ENCODE data around the gene NUSAP1. TPM values are rescaled to one million over a fixed set of nuclear protein-coding genes. Genes with fewer than 3 reads are reported as not detected.
"Not testable (repeated sequence)": the region's sequence is repeated elsewhere in the genome, so short reads cannot be mapped to it uniquely, and the experiment has no call there.

Gene NUSAP1
- total RNA-seq, 1 experiment from 2014 or later: 115 TPM

DNA sequence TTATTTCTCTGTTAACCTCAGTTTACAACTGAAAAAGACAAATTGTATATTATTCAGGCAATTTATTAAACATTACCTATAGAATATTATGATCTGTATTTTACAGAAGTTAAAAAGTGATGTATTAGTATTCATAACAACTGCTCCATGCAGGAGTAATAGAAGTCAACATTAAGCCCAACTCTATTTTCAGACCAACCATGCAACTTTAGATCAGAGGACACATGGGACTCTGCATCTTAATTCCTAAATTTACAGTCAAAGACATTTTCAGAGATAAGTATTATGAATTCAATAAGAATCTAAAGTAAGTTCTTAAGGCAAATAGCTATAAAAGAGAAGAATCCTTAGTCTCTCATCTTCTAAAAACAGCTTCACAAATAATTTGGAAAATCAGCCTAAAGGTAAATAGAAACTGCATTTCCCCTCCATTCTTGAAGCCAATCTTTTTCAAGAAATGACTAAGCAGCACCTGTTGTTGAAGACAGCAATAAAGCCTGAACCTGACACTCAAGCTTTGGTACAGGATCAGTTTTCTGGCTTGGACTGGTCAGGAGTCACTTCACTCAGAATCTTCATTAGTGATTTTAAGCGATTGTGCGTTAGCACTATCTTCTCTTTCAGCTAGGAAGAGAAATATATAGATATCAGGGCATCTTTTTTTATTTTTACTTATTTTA is 23.3 kb upstream of the NUSAP1 start:
- no peak for DNase-seq
- no peak overlapping the region for H3K4me3 ChIP-seq (ENCODE audit: low read length)
- H2AFZ ChIP-seq (ENCODE audit: low read length): no peak overlapping the region
- no peak overlapping the region for H3K9ac ChIP-seq (ENCODE audit: low read length)
- H4K20me1 ChIP-seq (ENCODE audit: insufficient read depth, low read depth, low read length): no peaks in the 10 kb centered on the region
- H3K4me1 ChIP-seq (ENCODE audit: low read length): peaks cover 4% of the 10 kb centered on the region; the same call in 1 of the 2 replicates
- H3K9me2 ChIP-seq (replicated peaks; ENCODE audit: insufficient read depth, low read length): no peaks in the 10 kb centered on the region
- H3K4me2 ChIP-seq (ENCODE audit: low read depth, low read length, poor library complexity, severe bottlenecking): no peak overlapping the region
- peaks cover 6% of the 10 kb centered on the region; the same call in 1 of the 2 replicates for H3K79me2 ChIP-seq (ENCODE audit: low read length)
- H3K36me3 ChIP-seq (ENCODE audit: insufficient read depth, low read length): peaks cover 8% of the 10 kb centered on the region; the same call in 1 of the 2 replicates
- H3K9me3 ChIP-seq (ENCODE audit: low read length): no peaks in the 10 kb centered on the region
- no peak overlapping the region for H3K27ac ChIP-seq (ENCODE audit: low read length)
- no peaks in the 10 kb centered on the region for H3K27me3 ChIP-seq (ENCODE audit: low read length)

DNA sequence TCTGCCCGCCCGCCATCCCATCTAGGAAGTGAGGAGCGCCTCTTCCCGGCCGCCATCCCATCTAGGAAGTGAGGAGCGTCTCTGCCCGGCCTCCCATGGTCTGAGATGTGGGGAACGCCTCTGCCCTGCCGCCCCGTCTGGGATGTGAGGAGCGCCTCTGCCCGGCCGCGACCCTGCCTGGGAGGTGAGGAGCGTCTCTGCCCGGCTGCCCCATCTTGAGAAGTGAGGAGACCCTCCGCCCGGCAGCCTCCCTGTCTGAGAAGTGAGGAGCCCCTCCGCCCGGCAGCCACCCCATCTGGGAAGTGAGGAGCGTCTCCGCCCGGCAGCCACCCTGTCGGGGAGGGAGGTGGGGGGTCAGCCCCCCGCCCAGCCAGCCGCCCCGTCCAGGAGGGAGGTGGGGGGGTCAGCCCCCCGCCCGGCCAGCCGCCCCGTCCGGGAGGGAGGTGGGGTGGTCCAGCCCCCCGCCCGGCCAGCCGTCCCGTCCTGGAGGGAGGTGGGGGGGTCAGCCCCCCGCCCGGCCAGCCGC is 11.8 kb upstream of the NUSAP1 start:
- not testable (repeated sequence) for H3K4me1 ChIP-seq (ENCODE audit: low read length); H4K20me1 ChIP-seq (ENCODE audit: insufficient read depth, low read depth, low read length); H3K4me3 ChIP-seq (ENCODE audit: low read length); H3K9ac ChIP-seq (ENCODE audit: low read length); H3K9me3 ChIP-seq (ENCODE audit: low read length); H3K27ac ChIP-seq (ENCODE audit: low read length); H3K79me2 ChIP-seq (ENCODE audit: low read length); H3K4me2 ChIP-seq (ENCODE audit: low read depth, low read length, poor library complexity, severe bottlenecking); H3K27me3 ChIP-seq (ENCODE audit: low read length); H2AFZ ChIP-seq (ENCODE audit: low read length); H3K36me3 ChIP-seq (ENCODE audit: insufficient read depth, low read length); DNase-seq; H3K9me2 ChIP-seq (replicated peaks; ENCODE audit: insufficient read depth, low read length)

- H2AFZ ChIP-seq (ENCODE audit: low read length): no peak overlapping the region
- H3K27ac ChIP-seq (ENCODE audit: low read length): no peak overlapping the region
- no peaks in the 10 kb centered on the region for H4K20me1 ChIP-seq (ENCODE audit: insufficient read depth, low read depth, low read length)
- no peaks in the 10 kb centered on the region for H3K9me2 ChIP-seq (replicated peaks; ENCODE audit: insufficient read depth, low read length)
- no peaks in the 10 kb centered on the region for H3K9me3 ChIP-seq (ENCODE audit: low read length)
- no peak overlapping the region for H3K4me2 ChIP-seq (ENCODE audit: low read depth, low read length, poor library complexity, severe bottlenecking)
- peaks cover 4% of the 10 kb centered on the region for H3K79me2 ChIP-seq (ENCODE audit: low read length)
- H3K27me3 ChIP-seq (ENCODE audit: low read length): no peaks in the 10 kb centered on the region
- no peak overlapping the region for H3K9ac ChIP-seq (ENCODE audit: low read length)
- no peak for DNase-seq
- no peak overlapping the region for H3K4me3 ChIP-seq (ENCODE audit: low read length)
- H3K4me1 ChIP-seq (ENCODE audit: low read length): no peaks in the 10 kb centered on the region
- peaks cover 5% of the 10 kb centered on the region; the same call in 1 of the 2 replicates for H3K36me3 ChIP-seq (ENCODE audit: insufficient read depth, low read length)
Observed at GRCh38 chr15:41323611-41324010, 9.1 kb upstream of the NUSAP1 start.

DNA sequence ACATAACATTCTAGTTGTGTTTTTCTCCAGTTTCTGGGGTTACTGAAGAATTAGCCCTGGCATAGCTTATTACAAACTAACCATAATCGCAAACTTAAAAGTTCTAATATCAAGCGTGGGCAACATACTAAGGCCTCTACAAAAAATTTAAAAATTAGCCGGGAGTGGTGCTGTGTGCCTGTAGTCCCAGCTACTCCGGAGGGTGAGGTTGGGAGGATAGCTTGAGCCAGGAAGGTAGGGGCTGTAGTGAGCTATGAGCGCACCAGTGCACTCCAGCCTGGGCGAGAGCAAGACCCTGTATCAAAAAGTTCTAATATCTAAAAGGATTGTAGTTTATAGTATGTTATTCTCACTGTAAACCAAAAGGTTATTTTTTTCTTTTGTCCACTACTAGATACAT is 1.4 kb upstream of the NUSAP1 start:
- Histone ChIP-seq H3K9me2 (replicated peaks; ENCODE audit: insufficient read depth, low read length) (no peaks in the 10 kb centered on the region), H3K4me2 (ENCODE audit: low read depth, low read length, poor library complexity, severe bottlenecking) (peak overlapping the region; percentile 93), H2AFZ (ENCODE audit: low read length) (peak overlapping the region; percentile 66; the same call in 1 of the 2 replicates), H3K4me1 (ENCODE audit: low read length) (peaks cover 23% of the 10 kb centered on the region), H3K27me3 (ENCODE audit: low read length) (no peaks in the 10 kb centered on the region), H3K9me3 (ENCODE audit: low read length) (no peaks in the 10 kb centered on the region), H4K20me1 (ENCODE audit: insufficient read depth, low read depth, low read length) (no peaks in the 10 kb centered on the region), H3K9ac (ENCODE audit: low read length) (peak overlapping the region; percentile 82), H3K4me3 (ENCODE audit: low read length) (peak overlapping the region; percentile 88), H3K27ac (ENCODE audit: low read length) (peak overlapping the region; percentile 44), H3K36me3 (ENCODE audit: insufficient read depth, low read length) (peaks cover under 1% of the 10 kb centered on the region; the same call in 1 of the 2 replicates), H3K79me2 (ENCODE audit: low read length) (peaks cover 45% of the 10 kb centered on the region)
- DNase-seq: no peak

DNA sequence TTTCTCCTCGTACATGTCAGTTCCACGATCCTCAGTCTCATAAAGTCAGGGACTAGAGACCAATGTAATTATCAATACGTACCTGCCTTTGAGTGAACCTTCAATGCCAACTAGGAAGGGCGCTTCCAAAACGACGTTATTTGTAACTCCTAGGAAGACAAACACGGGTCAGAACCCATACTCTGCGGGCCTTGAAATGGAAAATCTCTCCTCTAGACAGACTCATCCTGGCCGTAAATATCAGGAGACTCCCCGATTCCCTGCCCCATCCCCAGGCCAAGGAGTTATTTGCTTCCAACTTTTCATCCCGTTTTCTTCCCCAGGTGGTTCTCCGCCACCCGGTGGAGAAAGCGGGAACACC is 868 bp upstream of the NUSAP1 start:
- Histone ChIP-seq H3K4me3 (ENCODE audit: low read length) (peak overlapping the region; percentile 88), H4K20me1 (ENCODE audit: insufficient read depth, low read depth, low read length) (no peaks in the 10 kb centered on the region), H3K27ac (ENCODE audit: low read length) (peak overlapping the region; percentile 44), H3K9me3 (ENCODE audit: low read length) (no peaks in the 10 kb centered on the region), H3K4me2 (ENCODE audit: low read depth, low read length, poor library complexity, severe bottlenecking) (peak overlapping the region; percentile 93), H3K36me3 (ENCODE audit: insufficient read depth, low read length) (peaks cover 5% of the 10 kb centered on the region; the same call in 1 of the 2 replicates), H3K4me1 (ENCODE audit: low read length) (peaks cover 23% of the 10 kb centered on the region), H3K79me2 (ENCODE audit: low read length) (peaks cover 50% of the 10 kb centered on the region), H3K9me2 (replicated peaks; ENCODE audit: insufficient read depth, low read length) (no peaks in the 10 kb centered on the region), H3K9ac (ENCODE audit: low read length) (peak overlapping the region; percentile 82), H3K27me3 (ENCODE audit: low read length) (no peaks in the 10 kb centered on the region), H2AFZ (ENCODE audit: low read length) (peak overlapping the region; percentile 66)
- peak; percentile 45 for DNase-seq

DNA sequence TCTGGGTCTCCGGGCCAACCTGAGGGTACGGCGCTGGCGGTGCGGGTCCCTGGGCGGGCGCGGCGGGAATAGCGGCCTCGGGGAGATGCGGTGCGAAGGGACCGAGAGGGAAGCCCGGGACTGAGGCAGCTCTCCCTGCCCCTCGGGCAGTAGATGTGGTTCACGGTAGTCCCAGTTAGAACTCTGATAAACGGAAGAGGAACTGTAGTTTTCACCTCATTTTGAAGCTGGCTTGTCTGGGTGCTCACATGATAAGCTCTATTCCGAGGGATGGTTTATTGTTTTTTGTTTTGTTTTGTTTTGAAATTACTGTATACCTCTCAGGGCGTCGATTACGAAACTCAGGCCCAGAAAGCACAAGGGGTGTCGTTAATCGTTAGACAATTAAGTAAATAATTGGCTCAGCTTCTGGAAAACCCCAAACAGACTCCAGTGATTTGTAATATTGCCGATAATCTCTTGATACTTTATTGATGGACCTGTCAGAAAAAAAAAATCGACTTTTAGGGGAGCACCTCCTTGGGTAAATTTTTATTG is 413 bp downstream of the NUSAP1 start:
- H3K27ac ChIP-seq (ENCODE audit: low read length): peak overlapping the region; percentile 88
- H3K36me3 ChIP-seq (ENCODE audit: insufficient read depth, low read length): peaks cover 6% of the 10 kb centered on the region; the same call in 1 of the 2 replicates
- no peaks in the 10 kb centered on the region for H3K9me2 ChIP-seq (replicated peaks; ENCODE audit: insufficient read depth, low read length)
- no peaks in the 10 kb centered on the region for H3K27me3 ChIP-seq (ENCODE audit: low read length)
- H3K79me2 ChIP-seq (ENCODE audit: low read length): peaks cover 63% of the 10 kb centered on the region
- no peaks in the 10 kb centered on the region for H4K20me1 ChIP-seq (ENCODE audit: insufficient read depth, low read depth, low read length)
- peak overlapping the region; percentile 83 for H3K4me3 ChIP-seq (ENCODE audit: low read length)
- H3K4me1 ChIP-seq (ENCODE audit: low read length): peaks cover 23% of the 10 kb centered on the region
- peak; percentile 79 for DNase-seq
- H3K9me3 ChIP-seq (ENCODE audit: low read length): no peaks in the 10 kb centered on the region
- H3K9ac ChIP-seq (ENCODE audit: low read length): peak overlapping the region; percentile 90
- H3K4me2 ChIP-seq (ENCODE audit: low read depth, low read length, poor library complexity, severe bottlenecking): peak overlapping the region; percentile 92
- H2AFZ ChIP-seq (ENCODE audit: low read length): peak overlapping the region; percentile 46; the same call in 1 of the 2 replicates

DNA sequence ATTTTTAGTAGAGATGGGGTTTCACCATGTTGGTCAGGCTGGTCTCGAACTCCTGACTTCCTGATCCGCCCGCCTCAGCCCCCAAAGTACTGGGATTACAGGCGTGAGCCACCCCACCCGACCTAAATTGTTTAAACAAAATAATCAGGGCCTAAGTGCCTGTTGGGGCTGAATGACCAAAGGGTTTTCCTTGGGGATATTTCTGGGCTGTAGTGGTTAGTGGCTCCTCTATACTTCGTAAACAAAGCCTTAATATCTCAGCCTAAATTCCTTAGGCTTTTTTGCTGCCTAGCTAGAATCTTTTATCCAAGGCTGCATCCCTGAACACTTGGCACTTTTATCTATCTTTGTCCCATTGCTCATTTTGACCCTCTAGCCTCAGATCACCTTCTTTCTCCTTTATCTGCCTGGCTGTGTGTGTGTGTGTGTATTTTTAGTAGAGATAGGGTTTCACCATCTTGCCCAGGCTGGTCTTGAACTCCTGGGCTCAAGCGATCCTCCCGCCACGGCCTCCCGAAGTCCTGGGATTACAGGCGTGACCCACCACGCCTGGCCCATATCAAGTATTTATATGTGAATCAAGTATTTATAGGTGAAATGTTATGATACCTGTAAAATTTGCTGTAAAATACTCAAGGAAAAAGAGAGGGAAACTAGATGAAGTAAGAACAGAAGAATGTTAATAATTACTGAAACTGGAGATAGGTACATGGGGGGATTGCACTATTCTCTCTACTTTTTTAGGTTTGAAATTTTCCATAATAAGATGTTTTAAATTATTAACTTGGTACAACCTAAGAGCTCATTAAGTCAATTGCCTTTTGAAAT is 1.8 kb downstream of the NUSAP1 start:
- Histone ChIP-seq H2AFZ (ENCODE audit: low read length) (no peak overlapping the region), H3K9me3 (ENCODE audit: low read length) (no peaks in the 10 kb centered on the region), H3K4me2 (ENCODE audit: low read depth, low read length, poor library complexity, severe bottlenecking) (peak overlapping the region; percentile 92), H3K36me3 (ENCODE audit: insufficient read depth, low read length) (peaks cover 15% of the 10 kb centered on the region; the same call in 1 of the 2 replicates), H3K9me2 (replicated peaks; ENCODE audit: insufficient read depth, low read length) (no peaks in the 10 kb centered on the region), H3K79me2 (ENCODE audit: low read length) (peaks cover 77% of the 10 kb centered on the region), H3K4me1 (ENCODE audit: low read length) (peaks cover 23% of the 10 kb centered on the region), H3K4me3 (ENCODE audit: low read length) (peak overlapping the region; percentile 83), H3K27me3 (ENCODE audit: low read length) (no peaks in the 10 kb centered on the region), H3K9ac (ENCODE audit: low read length) (peak overlapping the region; percentile 90), H3K27ac (ENCODE audit: low read length) (0 out of 2 replicates have a peak overlapping the region, but pooled peaks have one; percentile 2), H4K20me1 (ENCODE audit: insufficient read depth, low read depth, low read length) (no peaks in the 10 kb centered on the region)
- no peak for DNase-seq

DNA sequence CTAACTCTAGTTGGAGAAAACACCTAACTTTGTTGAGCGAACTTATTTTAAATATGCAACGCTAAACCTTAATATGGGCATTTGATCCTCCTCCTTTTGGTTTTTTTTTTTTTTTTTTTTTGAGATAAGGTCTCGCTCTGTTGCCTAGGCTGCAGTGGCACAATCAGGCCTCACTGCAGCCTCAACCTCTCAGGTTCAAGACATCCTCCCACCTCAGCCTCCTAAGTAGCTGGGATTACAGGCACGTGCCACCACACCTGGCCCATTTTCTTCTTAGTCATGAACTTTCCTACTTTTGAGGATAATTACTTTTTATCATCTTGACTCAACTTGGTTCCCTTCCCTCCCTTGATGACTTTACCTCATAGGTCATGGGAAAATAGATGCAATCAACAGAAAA is 3.9 kb downstream of the NUSAP1 start:
- Histone ChIP-seq H3K79me2 (ENCODE audit: low read length) (peaks cover 86% of the 10 kb centered on the region), H3K4me1 (ENCODE audit: low read length) (peaks cover 13% of the 10 kb centered on the region), H3K9ac (ENCODE audit: low read length) (no peak overlapping the region), H2AFZ (ENCODE audit: low read length) (no peak overlapping the region), H4K20me1 (ENCODE audit: insufficient read depth, low read depth, low read length) (no peaks in the 10 kb centered on the region), H3K27ac (ENCODE audit: low read length) (no peak overlapping the region), H3K4me3 (ENCODE audit: low read length) (no peak overlapping the region), H3K9me2 (replicated peaks; ENCODE audit: insufficient read depth, low read length) (no peaks in the 10 kb centered on the region), H3K9me3 (ENCODE audit: low read length) (no peaks in the 10 kb centered on the region), H3K36me3 (ENCODE audit: insufficient read depth, low read length) (peaks cover 33% of the 10 kb centered on the region), H3K27me3 (ENCODE audit: low read length) (no peaks in the 10 kb centered on the region), H3K4me2 (ENCODE audit: low read depth, low read length, poor library complexity, severe bottlenecking) (no peak overlapping the region)
- DNase-seq: no peak
